Naive thymus-derived CD4-positive, alpha-beta T cell (primary cell): ENCODE results near the gene MKNK1. TPM values are rescaled to one million over a fixed set of nuclear protein-coding genes. Genes with fewer than 3 reads are reported as not detected.
A peak's percentile ranks its signal among the peaks of the same experiment; 100 is the strongest.

Source experiments
- ATAC-seq: fragments of 150-1000 bp; cut with Tn5 transposase; 2 replicates; pipeline ENCODE4 v1.10.0; 2021; ENCODE audit warnings: mild to moderate bottlenecking, moderate library complexity
- CTCF ChIA-PET: fragments of 350-600 bp; sonication (Branson Sonifier 250); formaldehyde crosslinking; loops from one replicate; lab custom pipeline; 2021; ENCODE audit warnings: antibody characterized with exemption; lab: Charles Lee
- POLR2A ChIA-PET: fragments of 350-600 bp; sonication (Branson Sonifier 250); formaldehyde crosslinking; loops from one replicate; lab custom pipeline; 2021; ENCODE audit warnings: antibody characterized with exemption, inconsistent platforms; lab: Charles Lee
- DNase-seq, 9 donors: peaks; one replicate each; pipeline versions ENCODE4 v3.0.0 to v3.0.0-alpha.2; 2020 to 2022; ENCODE audit warnings: mixed read lengths in 1 of 9
- H3K27ac ChIP-seq: one replicate; pipeline ENCODE4 v1.7.0; 2013; ENCODE audit warnings: mild to moderate bottlenecking, low read depth, low read length, moderate library complexity
- H3K27me3 ChIP-seq, 2 donors: one replicate each; pipeline ENCODE4 v1.7.0; 2013; ENCODE audit warnings: low read length in 2 of 2, mild to moderate bottlenecking in 2 of 2, moderate library complexity in 2 of 2; ENCODE audit not compliant: control insufficient read depth in 2 of 2, insufficient read depth in 2 of 2
- H3K36me3 ChIP-seq, 3 experiments: 1 replicate in 2 of 3; 2 replicates in 1 of 3; pipeline ENCODE4 v1.7.0; 2013; ENCODE audit warnings: low read length in 3 of 3, mild to moderate bottlenecking in 3 of 3, moderate library complexity in 1 of 3; ENCODE audit not compliant: insufficient read depth in 3 of 3, control insufficient read depth in 2 of 3
- H3K4me1 ChIP-seq, 2 donors: one replicate each; pipeline ENCODE4 v1.7.0; 2013; ENCODE audit warnings: low read length in 2 of 2, mild to moderate bottlenecking in 2 of 2, moderate library complexity in 1 of 2; ENCODE audit not compliant: control insufficient read depth in 2 of 2, insufficient read depth in 2 of 2
- H3K4me3 ChIP-seq: 2 replicates; pipeline ENCODE4 v1.7.0; 2013; ENCODE audit warnings: mild to moderate bottlenecking, low read length
- H3K9me3 ChIP-seq, 3 experiments: 1 replicate in 2 of 3; 2 replicates in 1 of 3; pipeline ENCODE4 v1.7.0; 2013; ENCODE audit warnings: low read length in 3 of 3; ENCODE audit not compliant: control insufficient read depth in 2 of 3
- H3K27ac Mint-ChIP-seq, 9 donors: one replicate each; pipeline ENCODE4 v1.8.0; 2020 to 2022; ENCODE audit warnings: mixed read lengths in 9 of 9, mild to moderate bottlenecking in 8 of 9, moderate library complexity in 5 of 9, inconsistent platforms in 2 of 9
- H3K27me3 Mint-ChIP-seq, 5 donors: one replicate each; pipeline ENCODE4 v1.8.0; 2021 to 2022; ENCODE audit warnings: mixed read lengths in 5 of 5, mild to moderate bottlenecking in 1 of 5
- H3K36me3 Mint-ChIP-seq, 5 donors: one replicate each; pipeline ENCODE4 v1.8.0; 2020 to 2022; ENCODE audit warnings: mixed read lengths in 5 of 5, mild to moderate bottlenecking in 3 of 5, inconsistent platforms in 1 of 5
- H3K4me1 Mint-ChIP-seq, 7 donors: one replicate each; pipeline ENCODE4 v1.8.0; 2020 to 2022; ENCODE audit warnings: mixed read lengths in 7 of 7, mild to moderate bottlenecking in 3 of 7, inconsistent platforms in 1 of 7
- H3K4me3 Mint-ChIP-seq, 10 donors: one replicate each; pipeline ENCODE4 v1.8.0; 2020 to 2022; ENCODE audit warnings: mild to moderate bottlenecking in 10 of 10, mixed read lengths in 10 of 10, moderate library complexity in 6 of 10, inconsistent platforms in 2 of 10
- H3K9me3 Mint-ChIP-seq, 11 donors: one replicate each; pipeline ENCODE4 v1.8.0; 2020 to 2022; ENCODE audit warnings: mixed read lengths in 11 of 11, mild to moderate bottlenecking in 4 of 11, inconsistent platforms in 1 of 11, moderate library complexity in 1 of 11
- intact Hi-C, 2 donors: fragments of 100-400 bp; cut with micrococcal nuclease; formaldehyde crosslinking; loops; one replicate each; pipeline ENCODE4 v1.15.1; 2023
- polyA plus RNA-seq, 2 donors: library from polyadenylated mRNA; unstranded; fragments of 300-500 nt; fragmentation: Illumina TruSeq; gene quantifications; one replicate each; pipeline ENCODE4 v1.2.3, GENCODE V29; 2021
- total RNA-seq, 6 experiments: library from RNA in 5 of 6; stranded (reverse) in 5 of 6; gene quantifications; 1 replicate in 5 of 6; 2 replicates in 1 of 6; pipeline ENCODE4 v1.2.3 and lab custom pipeline; 2021 to 2026

Gene MKNK1
- total and polyA plus RNA-seq, 7 experiments from 2014 or later, result 21.9 to 80.1 (median 53.3) TPM

DNA sequence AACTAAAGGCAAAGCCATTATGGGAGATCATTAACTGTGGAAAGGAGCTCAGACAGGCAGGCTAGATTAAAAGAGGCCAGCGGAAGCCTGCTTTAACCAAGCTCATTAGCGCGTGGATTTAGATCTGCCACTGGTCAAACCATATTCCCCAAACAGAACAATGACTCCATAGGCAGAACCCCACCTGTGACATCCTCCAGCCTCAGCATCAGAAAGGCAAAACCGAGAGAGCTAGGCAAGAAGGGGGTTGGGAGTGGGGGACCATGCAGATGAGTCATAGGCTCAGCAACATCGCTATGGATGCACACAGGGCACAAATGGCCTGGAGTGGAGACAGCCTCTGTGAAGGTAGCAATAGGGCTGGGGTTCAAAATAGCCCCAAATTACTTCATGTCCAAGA, 20.6 kb downstream of the MKNK1 start:
- Histone ChIP-seq H3K9me3 (no peaks in the 10 kb centered on the region), H3K4me1 (peaks cover 6 to 23% of the 10 kb centered on the region in 2 donors), H3K36me3 (peaks cover 0 to 72% (median 0%) of the 10 kb centered on the region in 3 experiments), H3K4me3 (no peak overlapping the region), H3K27me3 (no peaks in the 10 kb centered on the region), H3K27ac (no peak overlapping the region)
- ATAC-seq (no peak), DNase-seq (no peak)
- Mint-ChIP-seq H3K27ac (peak overlapping the region in 1 of 9 donors; percentile 98), H3K9me3 (no peaks in the 10 kb centered on the region), H3K36me3 (peaks cover 11 to 56% (median 31%) of the 10 kb centered on the region in 5 donors), H3K4me1 (peaks cover 5 to 47% (median 19%) of the 10 kb centered on the region in 7 donors), H3K4me3 (no peak overlapping the region), H3K27me3 (no peaks in the 10 kb centered on the region)
- ChIA-PET CTCF (no interaction called here), POLR2A (interaction anchor here (2.7 kb wide), 1 partner anchor 20 kb away, joined by 10 read pairs; the partner anchor contains the start of gene MKNK1)
- intact Hi-C loops, result loop anchor here in 1 of 2 donors (2.0 to 5.0 kb wide), 2 partner anchors 15 to 34 kb away; partner anchors contain the start of gene MOB3C

DNA sequence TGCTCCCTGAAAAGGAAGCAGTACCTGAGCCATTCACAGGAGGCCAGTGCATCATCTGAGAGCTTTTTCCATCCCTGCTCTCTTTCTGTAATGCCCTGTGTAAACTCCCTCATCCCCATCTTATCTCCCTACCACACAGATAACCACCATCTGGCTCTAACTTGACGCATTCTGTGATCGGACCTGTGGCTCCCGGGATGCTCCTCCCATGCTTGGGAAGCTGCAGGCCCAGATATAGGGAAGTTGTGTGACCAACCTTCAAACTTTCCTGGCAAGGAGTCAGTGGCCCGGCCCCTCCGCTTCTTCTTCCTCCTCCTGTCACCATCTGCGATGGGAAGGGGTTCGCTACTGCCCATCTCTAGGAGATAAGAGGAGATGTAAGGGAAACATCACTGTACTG, 21.1 kb downstream of the MKNK1 start:
- DNase-seq (no peak), ATAC-seq (no peak)
- Mint-ChIP-seq H3K9me3 (no peaks in the 10 kb centered on the region), H3K4me1 (peaks cover 5 to 50% (median 19%) of the 10 kb centered on the region in 7 donors), H3K4me3 (peak overlapping the region in 1 of 10 donors; percentile 23), H3K27ac (peak overlapping the region in 1 of 9 donors; percentile 98), H3K36me3 (peaks cover 13 to 60% (median 33%) of the 10 kb centered on the region in 5 donors), H3K27me3 (no peaks in the 10 kb centered on the region)
- POLR2A ChIA-PET, result interaction anchor here (2.7 kb wide), 1 partner anchor 21 kb away, joined by 10 read pairs; the partner anchor contains the start of gene MKNK1
- H3K9me3 ChIP-seq, result no peaks in the 10 kb centered on the region
- intact Hi-C loops, result loop anchor here in 1 of 2 donors (2.0 to 5.0 kb wide), 2 partner anchors 16 to 34 kb away; partner anchors contain the start of gene MOB3C
- peaks cover 0 to 76% (median 0%) of the 10 kb centered on the region in 3 experiments for H3K36me3 ChIP-seq
- H3K27ac ChIP-seq, result no peak overlapping the region
- H3K4me3 ChIP-seq, result no peak overlapping the region
- peaks cover 6 to 23% of the 10 kb centered on the region in 2 donors for H3K4me1 ChIP-seq
- no peaks in the 10 kb centered on the region for H3K27me3 ChIP-seq
- CTCF ChIA-PET, result no interaction called here

DNA sequence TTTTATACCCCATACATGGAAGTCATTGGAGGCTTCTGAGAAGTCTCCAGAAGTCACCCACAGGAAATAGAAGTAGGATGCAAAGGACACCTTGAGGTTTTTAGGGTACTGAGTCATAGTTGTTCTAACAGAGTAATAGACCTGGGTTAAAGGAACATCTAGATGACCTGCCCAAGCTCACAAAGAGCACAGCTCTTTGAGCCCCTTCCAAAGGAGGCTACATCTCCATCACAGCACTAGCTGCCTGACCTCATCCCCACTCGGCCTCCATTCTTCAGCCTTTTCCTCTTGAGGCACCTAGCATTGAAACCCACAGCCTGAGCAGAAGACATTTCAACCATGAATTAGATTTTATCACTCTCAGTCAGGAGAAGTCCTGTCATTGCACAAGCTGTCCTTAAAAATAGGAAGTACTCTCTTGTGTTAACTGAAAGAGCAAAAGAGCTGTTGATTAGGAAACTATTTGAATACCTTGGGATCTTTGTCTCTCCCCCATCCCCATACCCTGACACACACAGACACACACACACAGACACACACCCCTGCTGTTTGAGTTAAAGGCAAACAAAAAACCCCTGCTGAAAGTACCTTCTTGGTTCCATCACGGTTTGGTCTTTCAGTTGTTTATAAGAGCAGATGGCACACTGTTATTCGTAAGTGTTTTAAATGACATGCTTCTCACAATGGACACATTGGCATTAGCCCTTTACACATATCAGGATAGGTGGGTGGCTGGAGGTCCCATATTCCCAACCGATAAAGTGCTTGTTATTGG, 22.2 kb downstream of the MKNK1 start:
- Histone ChIP-seq H3K27ac (no peak overlapping the region), H3K4me3 (no peak overlapping the region), H3K36me3 (peaks cover 0 to 80% (median 0%) of the 10 kb centered on the region in 3 experiments), H3K27me3 (no peaks in the 10 kb centered on the region), H3K4me1 (peaks cover 6 to 23% of the 10 kb centered on the region in 2 donors), H3K9me3 (no peaks in the 10 kb centered on the region)
- H3K36me3 Mint-ChIP-seq, result peaks cover 15 to 67% (median 38%) of the 10 kb centered on the region in 5 donors
- CTCF ChIA-PET, result interaction anchor here (0.6 to 1.2 kb wide), 2 partner anchors 34 to 61 kb away, joined by 3 to 4 read pairs; no protein-coding TSS in a partner anchor
- H3K4me1 Mint-ChIP-seq, result peaks cover 5 to 55% (median 19%) of the 10 kb centered on the region in 7 donors
- H3K9me3 Mint-ChIP-seq, result no peaks in the 10 kb centered on the region
- H3K27me3 Mint-ChIP-seq, result no peaks in the 10 kb centered on the region
- H3K4me3 Mint-ChIP-seq, result peak overlapping the region in 1 of 10 donors; percentile 83
- DNase-seq (peak in 1 of 9 donors; percentile 43), ATAC-seq (peak; percentile 77)
- H3K27ac Mint-ChIP-seq, result peak overlapping the region in 4 of 9 donors; percentile 13 to 98 (median 59)
- intact Hi-C loops, result loop anchor here in 1 of 2 donors (1.0 to 5.0 kb wide), 3 partner anchors 17 to 35 kb away; partner anchors contain the start of genes MKNK1 and MOB3C
- POLR2A ChIA-PET, result interaction anchor here (0.5 kb wide), 1 partner anchor 92 kb away, joined by 3 read pairs; no protein-coding TSS in a partner anchor

DNA sequence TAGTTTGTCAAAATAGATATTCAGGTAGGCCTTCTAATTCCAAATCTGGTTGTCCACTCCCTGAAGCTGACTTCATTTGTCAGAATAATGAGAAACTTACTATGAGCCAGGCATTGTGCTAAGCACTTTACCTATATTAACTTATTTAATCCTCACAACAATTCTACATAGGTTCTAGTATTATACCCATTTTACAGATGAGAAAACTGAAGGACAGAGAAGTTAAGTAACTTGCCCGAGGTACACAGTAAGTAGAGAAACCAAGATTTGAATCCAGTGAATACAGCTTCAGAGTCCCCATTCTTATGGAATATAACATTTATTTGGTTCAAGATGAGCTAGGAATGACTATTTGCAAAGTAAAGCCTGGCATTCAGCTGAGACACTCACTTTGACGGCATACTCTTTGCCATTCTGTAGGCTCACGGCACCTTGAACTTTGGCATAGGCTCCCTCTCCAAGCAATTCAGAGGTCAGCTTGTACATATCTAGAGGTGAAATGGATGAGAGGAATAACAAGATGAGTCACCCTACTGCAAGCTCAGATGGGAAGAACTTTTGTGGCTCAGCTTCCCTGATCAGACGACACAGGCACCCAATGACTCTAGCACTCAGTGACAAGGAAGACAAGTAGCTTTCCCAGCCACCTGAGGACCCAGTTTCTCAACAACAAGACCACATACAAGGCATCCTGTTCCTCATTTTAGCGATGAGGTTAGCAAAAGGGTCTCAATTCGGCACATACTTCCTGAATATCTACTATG, 23.7 kb downstream of the MKNK1 start:
- H3K27ac ChIP-seq, result no peak overlapping the region

DNA sequence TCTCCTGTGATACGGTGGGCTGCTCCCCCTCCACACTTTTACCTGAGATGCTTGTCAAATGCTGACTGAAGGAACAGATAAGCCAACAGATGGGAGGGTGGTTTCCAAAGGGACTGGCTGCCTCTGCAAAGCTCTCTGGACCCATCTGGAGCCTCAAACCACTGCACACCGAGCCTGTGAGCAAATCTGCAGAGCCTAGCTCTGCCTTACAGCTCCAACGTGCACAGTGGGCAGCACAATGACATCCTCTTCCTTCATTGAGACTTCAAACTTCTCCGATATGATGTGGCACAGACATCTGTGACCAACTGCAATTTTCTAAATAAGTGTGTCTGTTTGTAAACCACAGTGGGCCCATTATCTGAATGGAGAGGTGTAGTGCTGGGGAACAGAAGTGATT, 26.4 kb downstream of the MKNK1 start:
- H3K27me3 ChIP-seq, result no peaks in the 10 kb centered on the region
- CTCF ChIA-PET, result no interaction called here
- no peak overlapping the region for H3K27ac ChIP-seq
- peaks cover 0 to 64% (median 0%) of the 10 kb centered on the region in 3 experiments for H3K36me3 ChIP-seq
- H3K9me3 ChIP-seq, result no peaks in the 10 kb centered on the region
- POLR2A ChIA-PET, result no interaction called here
- ATAC-seq (no peak), DNase-seq (no peak)
- no peak overlapping the region for H3K4me3 ChIP-seq
- Mint-ChIP-seq H3K4me1 (peaks cover 5 to 40% (median 17%) of the 10 kb centered on the region in 7 donors), H3K27me3 (no peaks in the 10 kb centered on the region), H3K36me3 (peaks cover 11 to 73% (median 44%) of the 10 kb centered on the region in 5 donors), H3K4me3 (no peak overlapping the region), H3K9me3 (no peaks in the 10 kb centered on the region), H3K27ac (peak overlapping the region in 2 of 9 donors; percentile 17 to 45)
- peaks cover 6 to 23% of the 10 kb centered on the region in 2 donors for H3K4me1 ChIP-seq
- intact Hi-C loops, result no loop called here

More for the DNA sequence above, 23.7 kb downstream of the MKNK1 start:
- no peaks in the 10 kb centered on the region for H3K27me3 Mint-ChIP-seq
- CTCF ChIA-PET, result no interaction called here
- peaks cover 5 to 55% (median 19%) of the 10 kb centered on the region in 7 donors for H3K4me1 Mint-ChIP-seq
- Histone ChIP-seq H3K9me3 (no peaks in the 10 kb centered on the region), H3K4me3 (no peak overlapping the region), H3K27me3 (no peaks in the 10 kb centered on the region), H3K4me1 (peaks cover 6 to 23% of the 10 kb centered on the region in 2 donors), H3K36me3 (peaks cover 0 to 82% (median 0%) of the 10 kb centered on the region in 3 experiments)
- POLR2A ChIA-PET, result interaction anchor here (0.6 kb wide), 1 partner anchor 203 kb away, joined by 4 read pairs; no protein-coding TSS in a partner anchor
- H3K27ac Mint-ChIP-seq, result peak overlapping the region in 1 of 9 donors; percentile 98
- DNase-seq (no peak), ATAC-seq (peak; percentile 42)
- peaks cover 15 to 73% (median 38%) of the 10 kb centered on the region in 5 donors for H3K36me3 Mint-ChIP-seq
- H3K9me3 Mint-ChIP-seq, result no peaks in the 10 kb centered on the region
- H3K4me3 Mint-ChIP-seq, result peak overlapping the region in 2 of 10 donors; percentile 8 to 83
- intact Hi-C loops, result loop anchor here in 1 of 2 donors (5.0 kb wide), 1 partner anchor 37 kb away; the partner anchor contains the start of gene MOB3C

DNA sequence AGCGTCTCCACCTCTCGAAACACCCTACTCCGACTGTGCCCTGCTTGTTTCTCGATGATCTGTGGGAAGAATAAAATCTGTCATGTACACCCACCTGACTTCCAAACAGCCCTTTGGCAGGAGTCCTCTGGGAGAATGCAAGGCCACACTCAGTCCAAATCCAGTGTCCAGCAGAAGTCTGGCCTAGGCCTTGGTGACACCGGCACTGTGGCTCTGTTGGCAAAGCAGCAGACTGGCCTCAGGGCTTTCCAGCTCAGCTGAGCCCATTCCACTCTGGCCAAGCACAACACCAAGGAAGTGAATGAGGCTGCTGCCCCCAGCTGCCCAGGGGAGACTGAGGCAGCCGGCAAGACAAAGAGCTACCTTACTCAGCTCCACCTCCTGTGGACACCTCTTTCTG, 27.5 kb downstream of the MKNK1 start:
- H3K4me3 Mint-ChIP-seq, result no peak overlapping the region
- no peak overlapping the region for H3K27ac Mint-ChIP-seq
- DNase-seq (no peak), ATAC-seq (no peak)
- intact Hi-C loops, result no loop called here
- peaks cover under 1 to 29% (median 8%) of the 10 kb centered on the region in 7 donors for H3K4me1 Mint-ChIP-seq
- Histone ChIP-seq H3K27ac (no peak overlapping the region), H3K9me3 (no peaks in the 10 kb centered on the region), H3K27me3 (no peaks in the 10 kb centered on the region), H3K36me3 (peaks cover 0 to 54% (median 0%) of the 10 kb centered on the region in 3 experiments), H3K4me3 (no peak overlapping the region), H3K4me1 (peaks cover under 1 to 15% of the 10 kb centered on the region in 2 donors)
- no peaks in the 10 kb centered on the region for H3K9me3 Mint-ChIP-seq
- CTCF ChIA-PET, result no interaction called here
- POLR2A ChIA-PET, result no interaction called here
- peaks cover 7 to 66% (median 33%) of the 10 kb centered on the region in 5 donors for H3K36me3 Mint-ChIP-seq
- H3K27me3 Mint-ChIP-seq, result no peaks in the 10 kb centered on the region
